ENCODE data around the gene NAT16. TPM values are rescaled to one million over a fixed set of nuclear protein-coding genes. Genes with fewer than 3 reads are reported as not detected.

The NAT16 gene
- total RNA-seq, 1 experiment from 2014 or later, result not detected

- no peaks in the 10 kb centered on the region for H3K9me3 ChIP-seq (ENCODE audit: low read length)
- no peaks in the 10 kb centered on the region for H3K27me3 ChIP-seq (ENCODE audit: low read length)
- DNase-seq, result no peak
- H3K79me2 ChIP-seq (ENCODE audit: low read length), result 0 out of 2 replicates have a peak, but pooled peaks cover 5% of the 10 kb centered on the region
- no peaks in the 10 kb centered on the region for H3K36me3 ChIP-seq (ENCODE audit: insufficient read depth, low read length)
- H4K20me1 ChIP-seq (ENCODE audit: insufficient read depth, low read depth, low read length), result peaks cover 30% of the 10 kb centered on the region
- no peak overlapping the region for H3K4me3 ChIP-seq (ENCODE audit: low read length)
- no peak overlapping the region for H3K4me2 ChIP-seq (ENCODE audit: low read depth, low read length, poor library complexity, severe bottlenecking)
- no peak overlapping the region for H3K9ac ChIP-seq (ENCODE audit: low read length)
- H3K4me1 ChIP-seq (ENCODE audit: low read length), result peaks cover 40% of the 10 kb centered on the region
- no peak overlapping the region for H2AFZ ChIP-seq (ENCODE audit: low read length)
- no peak overlapping the region for H3K27ac ChIP-seq (ENCODE audit: low read length)
- H3K9me2 ChIP-seq (replicated peaks; ENCODE audit: insufficient read depth, low read length), result no peaks in the 10 kb centered on the region
Observed at GRCh38 chr7:101166909-101167644, 13.0 kb downstream of the NAT16 start.

- Histone ChIP-seq H3K9me3 (ENCODE audit: low read length) (no peaks in the 10 kb centered on the region), H3K9me2 (replicated peaks; ENCODE audit: insufficient read depth, low read length) (no peaks in the 10 kb centered on the region), H2AFZ (ENCODE audit: low read length) (no peak overlapping the region), H3K4me2 (ENCODE audit: low read depth, low read length, poor library complexity, severe bottlenecking) (no peak overlapping the region), H3K4me1 (ENCODE audit: low read length) (peaks cover 42% of the 10 kb centered on the region), H3K27me3 (ENCODE audit: low read length) (no peaks in the 10 kb centered on the region), H3K79me2 (ENCODE audit: low read length) (0 out of 2 replicates have a peak, but pooled peaks cover 5% of the 10 kb centered on the region), H4K20me1 (ENCODE audit: insufficient read depth, low read depth, low read length) (peaks cover 30% of the 10 kb centered on the region), H3K36me3 (ENCODE audit: insufficient read depth, low read length) (no peaks in the 10 kb centered on the region), H3K4me3 (ENCODE audit: low read length) (no peak overlapping the region), H3K27ac (ENCODE audit: low read length) (no peak overlapping the region), H3K9ac (ENCODE audit: low read length) (no peak overlapping the region)
- DNase-seq, result no peak
Observed at GRCh38 chr7:101166648-101166908, 13.5 kb downstream of the NAT16 start.

DNA sequence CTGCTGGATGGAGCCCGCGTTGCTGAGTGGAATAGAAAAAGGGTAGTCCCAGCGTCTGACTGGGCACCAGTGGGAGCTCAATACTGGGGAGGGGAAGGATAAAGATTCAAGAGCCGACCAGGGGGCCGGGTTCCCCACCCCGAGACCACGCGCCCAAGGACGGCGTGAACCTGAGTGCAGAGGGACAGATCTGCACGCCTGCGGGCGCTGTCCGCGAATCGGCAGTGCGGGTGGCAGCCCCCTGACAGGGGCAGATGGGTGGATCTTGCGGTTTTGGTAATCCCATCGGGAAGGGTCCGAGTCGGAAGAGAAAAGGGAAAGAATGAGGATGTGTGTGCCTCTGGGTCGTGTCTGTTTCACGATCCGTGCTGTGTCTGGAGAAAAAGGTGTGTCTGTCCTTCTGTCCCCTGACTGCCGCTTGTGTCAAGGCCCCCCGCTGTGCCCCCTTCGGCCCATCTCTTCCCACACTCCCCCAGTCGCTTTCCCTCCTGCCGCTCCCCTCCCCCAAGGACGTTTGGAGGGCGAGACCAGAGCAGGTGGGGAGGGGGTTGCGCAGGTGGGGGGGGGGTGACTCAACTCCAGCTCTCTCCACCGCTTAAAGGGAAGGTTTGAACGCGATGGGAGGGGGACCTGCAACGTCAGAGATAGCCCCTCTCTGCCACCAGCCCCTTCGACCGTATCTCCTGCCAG, 14.0 kb downstream of the NAT16 start:
- H3K27me3 ChIP-seq (ENCODE audit: low read length), result no peaks in the 10 kb centered on the region

GRCh38 chr7:101165075-101165957, 14.8 kb downstream of the NAT16 start, which contains the start of gene VGF:
Gene VGF, minus strand, starts transcription at chr7:101165569. Its CDS starts 726 bp downstream, at chr7:101164843.
- no peak within 1 kb of the TSS for H3K27ac ChIP-seq (ENCODE audit: low read length)
- peak; percentile 98 for DNase-seq
- no peaks in the 10 kb centered on the region for H3K9me2 ChIP-seq (replicated peaks; ENCODE audit: insufficient read depth, low read length)
- peak within 1 kb of the TSS; percentile 76 for H3K4me3 ChIP-seq (ENCODE audit: low read length)
- 0 out of 2 replicates have a peak, but pooled peaks cover 5% of the 10 kb centered on the region for H3K79me2 ChIP-seq (ENCODE audit: low read length)
- no peaks in the 10 kb centered on the region for H3K36me3 ChIP-seq (ENCODE audit: insufficient read depth, low read length)
- peaks cover 30% of the 10 kb centered on the region for H4K20me1 ChIP-seq (ENCODE audit: insufficient read depth, low read depth, low read length)
- no peak within 1 kb of the TSS for H2AFZ ChIP-seq (ENCODE audit: low read length)
- H3K4me1 ChIP-seq (ENCODE audit: low read length), result peaks cover 42% of the 10 kb centered on the region
- H3K9ac ChIP-seq (ENCODE audit: low read length), result peak within 1 kb of the TSS; percentile 89
- peak within 1 kb of the TSS; percentile 77 for H3K4me2 ChIP-seq (ENCODE audit: low read depth, low read length, poor library complexity, severe bottlenecking)
- H3K9me3 ChIP-seq (ENCODE audit: low read length), result no peaks in the 10 kb centered on the region
- H3K27me3 ChIP-seq (ENCODE audit: low read length), result no peaks in the 10 kb centered on the region

More for the DNA sequence above, 14.0 kb downstream of the NAT16 start:
- Histone ChIP-seq H3K4me1 (ENCODE audit: low read length) (peaks cover 42% of the 10 kb centered on the region), H3K4me3 (ENCODE audit: low read length) (no peak overlapping the region), H3K4me2 (ENCODE audit: low read depth, low read length, poor library complexity, severe bottlenecking) (peak overlapping the region; percentile 28), H3K9ac (ENCODE audit: low read length) (no peak overlapping the region), H4K20me1 (ENCODE audit: insufficient read depth, low read depth, low read length) (peaks cover 30% of the 10 kb centered on the region), H3K27ac (ENCODE audit: low read length) (no peak overlapping the region), H2AFZ (ENCODE audit: low read length) (no peak overlapping the region), H3K79me2 (ENCODE audit: low read length) (0 out of 2 replicates have a peak, but pooled peaks cover 5% of the 10 kb centered on the region), H3K9me2 (replicated peaks; ENCODE audit: insufficient read depth, low read length) (no peaks in the 10 kb centered on the region), H3K36me3 (ENCODE audit: insufficient read depth, low read length) (no peaks in the 10 kb centered on the region), H3K9me3 (ENCODE audit: low read length) (no peaks in the 10 kb centered on the region)
- DNase-seq, result no peak

DNA sequence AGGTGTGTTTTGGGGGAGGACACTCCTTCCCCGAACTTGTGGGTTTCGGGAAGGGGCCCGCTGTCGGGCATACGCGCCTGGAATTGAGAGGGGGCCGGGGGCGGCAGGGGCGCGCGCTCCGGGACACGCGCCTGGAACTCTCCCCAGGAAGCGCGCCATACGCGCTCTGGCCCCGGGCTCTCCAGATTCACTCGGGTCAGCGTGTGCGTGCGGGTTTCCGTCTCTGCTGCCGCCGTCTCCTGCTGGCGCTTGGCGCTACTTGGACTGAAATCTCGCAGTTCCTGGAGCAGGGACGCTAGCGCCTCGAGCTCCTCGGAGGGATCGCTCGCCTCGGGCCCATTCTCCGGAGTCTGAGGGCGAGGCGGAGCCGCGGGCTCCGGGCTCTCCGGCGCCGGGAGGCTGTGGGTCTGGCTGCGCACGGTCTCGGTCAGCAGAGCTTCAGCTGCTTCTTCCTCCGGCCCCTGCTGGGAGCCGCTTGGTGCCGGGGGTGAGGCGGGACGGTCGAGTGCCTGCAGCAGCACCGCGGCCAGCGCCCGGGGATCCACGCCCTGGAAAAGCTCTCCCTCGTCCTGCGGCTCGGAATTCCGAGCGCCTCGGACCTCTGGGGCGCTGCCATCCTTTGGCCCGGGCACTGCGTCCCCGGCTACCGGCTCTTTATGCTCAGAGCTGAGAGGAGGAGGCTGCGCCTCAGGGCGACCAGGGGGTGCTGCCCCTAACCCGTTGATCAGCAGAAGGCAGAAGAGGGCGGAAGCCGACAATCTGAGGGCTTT, 15.8 kb downstream of the NAT16 start:
- no peaks in the 10 kb centered on the region for H3K27me3 ChIP-seq (ENCODE audit: low read length)
- peak overlapping the region; percentile 77 for H3K4me2 ChIP-seq (ENCODE audit: low read depth, low read length, poor library complexity, severe bottlenecking)
- no peaks in the 10 kb centered on the region for H3K9me3 ChIP-seq (ENCODE audit: low read length)
- peak overlapping the region; percentile 89 for H3K9ac ChIP-seq (ENCODE audit: low read length)
- 0 out of 2 replicates have a peak, but pooled peaks cover 5% of the 10 kb centered on the region for H3K79me2 ChIP-seq (ENCODE audit: low read length)
- peak overlapping the region; percentile 76 for H3K4me3 ChIP-seq (ENCODE audit: low read length)
- no peak for DNase-seq
- no peak overlapping the region for H2AFZ ChIP-seq (ENCODE audit: low read length)
- peaks cover 34% of the 10 kb centered on the region for H3K4me1 ChIP-seq (ENCODE audit: low read length)
- no peaks in the 10 kb centered on the region for H3K9me2 ChIP-seq (replicated peaks; ENCODE audit: insufficient read depth, low read length)
- H4K20me1 ChIP-seq (ENCODE audit: insufficient read depth, low read depth, low read length), result peaks cover 30% of the 10 kb centered on the region
- peak overlapping the region; percentile 68; the same call in 1 of the 2 replicates for H3K27ac ChIP-seq (ENCODE audit: low read length)
- H3K36me3 ChIP-seq (ENCODE audit: insufficient read depth, low read length), result no peaks in the 10 kb centered on the region

DNA sequence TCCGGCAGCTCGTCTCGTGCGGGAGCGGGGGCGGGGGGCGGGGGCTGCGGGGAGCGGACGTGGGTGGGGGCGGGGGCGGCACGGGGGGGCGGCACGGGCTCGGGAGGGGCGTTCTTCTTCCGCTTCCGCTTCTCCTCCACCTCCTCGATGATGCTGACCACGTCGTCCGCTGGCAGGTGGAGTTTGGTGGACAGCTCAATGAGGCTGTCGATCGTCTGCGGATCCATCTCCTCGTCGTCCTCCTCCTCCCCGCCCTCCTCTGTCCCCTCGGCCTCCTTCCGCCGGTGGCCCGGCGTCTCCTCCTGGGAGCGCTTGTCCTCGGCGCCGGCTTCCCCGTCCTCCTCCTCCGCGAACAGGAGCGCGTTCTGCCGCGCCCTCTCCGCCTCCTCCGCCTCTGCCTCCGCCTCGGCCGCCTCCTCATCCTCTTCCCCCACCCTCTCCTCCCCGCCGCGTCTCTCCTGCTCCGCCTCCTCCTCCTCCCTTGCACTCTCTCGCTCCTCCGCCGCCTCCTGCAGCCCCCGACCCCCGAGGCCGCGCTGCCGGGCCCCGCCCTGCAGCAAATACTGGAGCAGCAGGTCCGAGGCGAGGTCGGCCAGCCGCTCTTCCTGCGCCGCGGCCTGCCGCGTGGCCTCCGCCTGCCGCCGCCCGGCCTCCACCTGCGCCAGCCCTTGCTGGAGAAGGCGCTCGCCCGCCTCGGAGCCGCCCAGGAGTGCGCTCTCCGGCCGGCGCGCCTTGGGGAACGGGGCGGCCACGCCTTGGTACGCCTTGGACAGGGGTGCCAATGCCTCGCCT, 16.6 kb downstream of the NAT16 start:
- peak; percentile 91 for DNase-seq
- H2AFZ ChIP-seq (ENCODE audit: low read length), result no peak overlapping the region
- no peaks in the 10 kb centered on the region for H3K27me3 ChIP-seq (ENCODE audit: low read length)

More for the DNA sequence above, 16.6 kb downstream of the NAT16 start:
- H3K4me1 ChIP-seq (ENCODE audit: low read length), result peaks cover 33% of the 10 kb centered on the region
- 0 out of 2 replicates have a peak, but pooled peaks cover 5% of the 10 kb centered on the region for H3K79me2 ChIP-seq (ENCODE audit: low read length)
- H3K4me2 ChIP-seq (ENCODE audit: low read depth, low read length, poor library complexity, severe bottlenecking), result peak overlapping the region; percentile 78
- H3K4me3 ChIP-seq (ENCODE audit: low read length), result peak overlapping the region; percentile 76
- H4K20me1 ChIP-seq (ENCODE audit: insufficient read depth, low read depth, low read length), result peaks cover 30% of the 10 kb centered on the region
- H3K9ac ChIP-seq (ENCODE audit: low read length), result peak overlapping the region; percentile 89
- H3K27ac ChIP-seq (ENCODE audit: low read length), result peak overlapping the region; percentile 89
- no peaks in the 10 kb centered on the region for H3K36me3 ChIP-seq (ENCODE audit: insufficient read depth, low read length)
- no peaks in the 10 kb centered on the region for H3K9me3 ChIP-seq (ENCODE audit: low read length)
- H3K9me2 ChIP-seq (replicated peaks; ENCODE audit: insufficient read depth, low read length), result no peaks in the 10 kb centered on the region

Measured in Karpas-422 (cell line).